ENCODE measurements around the gene NRF1. TPM values are rescaled to one million over a fixed set of nuclear protein-coding genes. Genes with fewer than 3 reads are reported as not detected.

Gene NRF1
- total and polyA plus RNA-seq, 4 donors, result 6.9 to 33.3 (median 14.8) TPM

DNA sequence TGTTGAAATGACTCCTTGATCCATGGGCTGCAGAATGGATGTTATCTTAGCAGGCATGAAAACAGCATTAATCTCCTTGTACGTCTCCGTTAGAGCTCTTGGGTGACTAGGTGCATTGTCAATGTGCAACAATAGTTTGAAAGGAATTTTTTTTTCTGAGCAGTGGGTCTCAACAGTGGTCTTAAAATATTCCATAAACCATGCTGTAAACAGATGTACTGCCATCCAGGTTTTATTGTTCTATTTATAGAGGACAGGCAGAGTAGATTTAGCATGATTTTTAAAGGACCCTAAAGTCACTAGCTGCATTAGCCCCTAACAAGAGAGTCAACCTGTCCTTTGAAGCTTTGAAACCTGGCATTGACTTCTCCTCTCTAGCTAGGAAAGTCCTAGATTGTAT, 64.0 kb downstream of the NRF1 start:
- 100% methylated on average over 2 of the region's 2 CpGs for WGBS, 2 donors
- H3K9ac ChIP-seq (ENCODE audit: insufficient read depth in 1 of 2, low read length in 2 of 2), result no peak overlapping the region
- DNase-seq (no peak), ATAC-seq (ENCODE audit: insufficient read depth, low FRiP score) (no peak)
- H3K4me3 ChIP-seq, result no peak overlapping the region
- no peak overlapping the region for H3K27ac ChIP-seq (ENCODE audit: low read depth in 1 of 2, low read length in 1 of 2)
- H3K36me3 ChIP-seq (ENCODE audit: control insufficient read depth in 4 of 4, insufficient read depth in 4 of 4, low read length in 4 of 4), result peaks cover 7 to 40% (median 29%) of the 10 kb centered on the region in 4 donors
- H3K4me1 ChIP-seq (ENCODE audit: control insufficient read depth in 5 of 5, insufficient read depth in 5 of 5, low read length in 5 of 5), result peaks cover 0 to 2% (median 0%) of the 10 kb centered on the region in 5 donors
- TF ChIP-seq, protein P1, sequence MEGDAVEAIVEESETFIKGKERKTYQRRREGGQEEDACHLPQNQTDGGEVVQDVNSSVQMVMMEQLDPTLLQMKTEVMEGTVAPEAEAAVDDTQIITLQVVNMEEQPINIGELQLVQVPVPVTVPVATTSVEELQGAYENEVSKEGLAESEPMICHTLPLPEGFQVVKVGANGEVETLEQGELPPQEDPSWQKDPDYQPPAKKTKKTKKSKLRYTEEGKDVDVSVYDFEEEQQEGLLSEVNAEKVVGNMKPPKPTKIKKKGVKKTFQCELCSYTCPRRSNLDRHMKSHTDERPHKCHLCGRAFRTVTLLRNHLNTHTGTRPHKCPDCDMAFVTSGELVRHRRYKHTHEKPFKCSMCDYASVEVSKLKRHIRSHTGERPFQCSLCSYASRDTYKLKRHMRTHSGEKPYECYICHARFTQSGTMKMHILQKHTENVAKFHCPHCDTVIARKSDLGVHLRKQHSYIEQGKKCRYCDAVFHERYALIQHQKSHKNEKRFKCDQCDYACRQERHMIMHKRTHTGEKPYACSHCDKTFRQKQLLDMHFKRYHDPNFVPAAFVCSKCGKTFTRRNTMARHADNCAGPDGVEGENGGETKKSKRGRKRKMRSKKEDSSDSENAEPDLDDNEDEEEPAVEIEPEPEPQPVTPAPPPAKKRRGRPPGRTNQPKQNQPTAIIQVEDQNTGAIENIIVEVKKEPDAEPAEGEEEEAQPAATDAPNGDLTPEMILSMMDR (IDR thresholded peaks at IDR 0.05; ENCODE audit: control extremely low read depth, extremely low read depth), result no peak
- H3K9me3 ChIP-seq (ENCODE audit: control insufficient read depth in 4 of 4, insufficient read depth in 3 of 4, low read length in 3 of 4), result peaks cover 0 to 12% (median 0%) of the 10 kb centered on the region in 4 donors
- H3K27me3 ChIP-seq (ENCODE audit: control insufficient read depth in 3 of 3, insufficient read depth in 3 of 3, low read length in 2 of 3), result no peaks in the 10 kb centered on the region

DNA sequence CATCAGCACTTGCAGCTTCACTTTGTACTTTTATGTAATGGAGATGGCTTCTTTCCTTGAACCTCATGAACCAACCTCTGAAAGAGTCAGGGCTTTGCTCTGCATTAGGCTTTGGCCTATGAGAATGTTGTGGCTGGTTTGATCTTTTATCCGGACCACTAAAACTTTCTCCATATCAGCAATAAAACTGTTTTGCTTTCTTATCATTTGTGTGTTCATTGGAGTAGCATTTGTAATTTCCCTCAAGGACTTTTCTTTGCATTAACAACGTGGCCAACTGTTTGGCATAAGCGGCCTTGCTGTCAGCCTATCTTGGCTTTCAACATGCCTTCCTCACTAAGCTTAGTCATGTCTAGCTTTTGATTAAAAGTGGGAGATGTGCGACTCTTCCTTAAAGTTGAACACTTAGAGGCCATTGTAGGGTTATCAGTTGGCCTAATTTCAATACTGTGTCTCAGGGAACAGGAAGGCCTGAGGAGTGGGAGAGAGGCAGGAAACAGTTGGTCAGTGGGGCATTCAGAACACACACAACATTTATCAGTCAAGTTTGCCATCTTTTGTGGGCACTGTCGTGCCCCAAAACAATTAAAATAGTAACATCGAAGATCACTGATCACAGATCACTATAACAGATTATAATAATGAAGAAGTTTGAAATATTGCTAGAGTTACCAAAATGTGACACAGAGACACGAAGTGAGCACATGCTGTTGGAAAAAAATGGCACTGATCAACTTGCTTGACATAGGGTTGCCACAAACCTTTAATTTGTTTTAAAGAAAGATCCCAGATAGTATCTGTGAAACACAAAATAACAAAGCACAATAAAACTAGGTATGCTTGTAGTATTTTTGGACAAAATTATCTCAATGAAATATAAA, 64.7 kb downstream of the NRF1 start:
- TF ChIP-seq, protein P1 (IDR thresholded peaks at IDR 0.05; ENCODE audit: control extremely low read depth, extremely low read depth), result no peak
- Histone ChIP-seq H3K27me3 (ENCODE audit: control insufficient read depth in 3 of 3, insufficient read depth in 3 of 3, low read length in 2 of 3) (no peaks in the 10 kb centered on the region), H3K9me3 (ENCODE audit: control insufficient read depth in 4 of 4, insufficient read depth in 3 of 4, low read length in 3 of 4) (peaks cover 0 to 12% (median 0%) of the 10 kb centered on the region in 4 donors), H3K36me3 (ENCODE audit: control insufficient read depth in 4 of 4, insufficient read depth in 4 of 4, low read length in 4 of 4) (peaks cover 7 to 40% (median 28%) of the 10 kb centered on the region in 4 donors), H3K27ac (ENCODE audit: low read depth in 1 of 2, low read length in 1 of 2) (no peak overlapping the region), H3K4me3 (no peak overlapping the region), H3K9ac (ENCODE audit: insufficient read depth in 1 of 2, low read length in 2 of 2) (no peak overlapping the region), H3K4me1 (ENCODE audit: control insufficient read depth in 5 of 5, insufficient read depth in 5 of 5, low read length in 5 of 5) (peaks cover 0 to 2% (median 0%) of the 10 kb centered on the region in 5 donors)
- DNase-seq, result no peak
- 91 to 97% methylated on average over 7 of the region's 7 CpGs for WGBS, 2 donors
- ATAC-seq (ENCODE audit: insufficient read depth, low FRiP score), result no peak

DNA sequence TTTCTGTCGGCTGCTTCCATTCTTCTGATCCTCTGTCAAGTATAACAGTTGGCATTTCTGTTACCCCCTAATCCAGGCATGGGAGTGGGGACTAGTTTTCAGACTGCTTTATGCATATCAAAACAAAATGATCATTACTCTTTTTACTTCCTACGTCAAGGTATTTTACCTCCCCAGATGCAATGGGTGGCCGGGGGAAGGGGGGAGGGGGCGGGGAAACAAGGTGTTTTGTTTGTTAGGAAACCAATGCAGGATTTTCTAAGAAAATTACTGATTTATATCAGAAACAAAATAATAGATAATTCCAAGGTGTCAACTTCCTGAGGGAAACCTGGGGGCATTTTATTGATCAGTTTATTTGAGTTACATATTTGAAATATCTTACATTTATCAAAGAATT, 66.3 kb downstream of the NRF1 start:
- Histone ChIP-seq H3K27ac (ENCODE audit: low read depth in 1 of 2, low read length in 1 of 2) (no peak overlapping the region), H3K9me3 (ENCODE audit: control insufficient read depth in 4 of 4, insufficient read depth in 3 of 4, low read length in 3 of 4) (peaks cover 0 to 12% (median 0%) of the 10 kb centered on the region in 4 donors), H3K9ac (ENCODE audit: insufficient read depth in 1 of 2, low read length in 2 of 2) (no peak overlapping the region), H3K4me1 (ENCODE audit: control insufficient read depth in 5 of 5, insufficient read depth in 5 of 5, low read length in 5 of 5) (peaks cover 0 to 2% (median 0%) of the 10 kb centered on the region in 5 donors), H3K27me3 (ENCODE audit: control insufficient read depth in 3 of 3, insufficient read depth in 3 of 3, low read length in 2 of 3) (no peaks in the 10 kb centered on the region), H3K4me3 (no peak overlapping the region), H3K36me3 (ENCODE audit: control insufficient read depth in 4 of 4, insufficient read depth in 4 of 4, low read length in 4 of 4) (peaks cover 7 to 26% (median 21%) of the 10 kb centered on the region in 4 donors)
- no peak for DNase-seq
- ATAC-seq (ENCODE audit: insufficient read depth, low FRiP score), result no peak
- WGBS, 2 donors, result 93 to 97% methylated on average over 4 of the region's 4 CpGs
- TF ChIP-seq, protein P1 (IDR thresholded peaks at IDR 0.05; ENCODE audit: control extremely low read depth, extremely low read depth), result no peak

All from lung (tissue), 12 donors.